Mesenchymal stem cell (in vitro differentiated cells and primary cell): ENCODE data around the gene KLHL3.

Experiments used
- DNase-seq: peaks from one replicate; pipeline ENCODE4 v3.0.0-alpha.2; 2013
- H2AFZ ChIP-seq: one replicate; pipeline ENCODE4 v1.6.1; 2013; ENCODE audit warnings: low read depth, mild to moderate bottlenecking, control low read depth, inconsistent platforms, low read length, moderate library complexity
- H2AK5ac ChIP-seq: 2 replicates; pipeline ENCODE4 v1.6.1; 2013; ENCODE audit warnings: low read length, moderate library complexity, mild to moderate bottlenecking, inconsistent platforms; ENCODE audit not compliant: severe bottlenecking
- H2BK120ac ChIP-seq: one replicate; pipeline ENCODE4 v1.6.1; 2013; ENCODE audit warnings: low read depth, mild to moderate bottlenecking, inconsistent platforms, low read length, moderate library complexity
- H2BK12ac ChIP-seq, 2 experiments: one replicate each; pipeline ENCODE4 v1.6.1; 2013; ENCODE audit warnings: inconsistent platforms in 2 of 2, low read length in 2 of 2, mild to moderate bottlenecking in 2 of 2, moderate library complexity in 2 of 2, control low read depth in 1 of 2
- H2BK15ac ChIP-seq: one replicate; pipeline ENCODE4 v1.6.1; 2013; ENCODE audit warnings: mild to moderate bottlenecking, low read depth, inconsistent platforms; ENCODE audit not compliant: poor library complexity, severe bottlenecking
- H2BK5ac ChIP-seq: 2 replicates; pipeline ENCODE4 v1.6.1; 2013; ENCODE audit warnings: low read depth, mild to moderate bottlenecking, low read length, control low read depth, inconsistent platforms; ENCODE audit not compliant: poor library complexity, severe bottlenecking
- H3K14ac ChIP-seq, 2 experiments: one replicate each; pipeline ENCODE4 v1.6.1; 2013; ENCODE audit warnings: inconsistent platforms in 2 of 2, low read length in 2 of 2, control low read depth in 1 of 2, mild to moderate bottlenecking in 1 of 2, moderate library complexity in 1 of 2
- H3K18ac ChIP-seq, 2 experiments: one replicate each; pipeline ENCODE4 v1.6.1; 2013; ENCODE audit warnings: inconsistent platforms in 2 of 2, low read length in 2 of 2, control low read depth in 1 of 2, low read depth in 1 of 2, mild to moderate bottlenecking in 1 of 2
- H3K23ac ChIP-seq, 2 experiments: one replicate each; pipeline ENCODE4 v1.6.1; 2013; ENCODE audit warnings: inconsistent platforms in 2 of 2, low read length in 2 of 2, mild to moderate bottlenecking in 2 of 2, moderate library complexity in 2 of 2, control low read depth in 1 of 2
- H3K27ac ChIP-seq: 2 replicates; pipeline ENCODE4 v1.5.1; 2013; ENCODE audit warnings: mild to moderate bottlenecking, moderate library complexity, low read length, control low read depth, inconsistent platforms; ENCODE audit not compliant: poor library complexity, severe bottlenecking
- H3K27me3 ChIP-seq, 2 experiments: 2 replicates each; pipeline versions ENCODE4 v1.6.1 to v1.7.0; 2013; ENCODE audit warnings: low read length in 2 of 2, mild to moderate bottlenecking in 2 of 2, moderate library complexity in 2 of 2, control low read depth in 1 of 2, inconsistent platforms in 1 of 2; ENCODE audit not compliant: control insufficient read depth in 1 of 2, insufficient read depth in 1 of 2
- H3K36me3 ChIP-seq, 2 experiments: 2 replicates each; pipeline versions ENCODE4 v1.6.1 to v1.7.0; 2013; ENCODE audit warnings: low read length in 2 of 2, control low read depth in 1 of 2, inconsistent platforms in 1 of 2, low read depth in 1 of 2, mild to moderate bottlenecking in 1 of 2; ENCODE audit not compliant: insufficient read depth in 2 of 2, control insufficient read depth in 1 of 2
- H3K4ac ChIP-seq, 2 experiments: one replicate each; pipeline ENCODE4 v1.6.1; 2013; ENCODE audit warnings: inconsistent platforms in 2 of 2, low read length in 2 of 2, mild to moderate bottlenecking in 2 of 2, moderate library complexity in 2 of 2, control low read depth in 1 of 2, low read depth in 1 of 2
- H3K4me1 ChIP-seq: 2 replicates; pipeline ENCODE4 v1.6.1; 2013; ENCODE audit warnings: low read depth, low read length, control low read depth; ENCODE audit not compliant: control insufficient read depth, insufficient read depth
- H3K4me2 ChIP-seq: 2 replicates; pipeline ENCODE4 v1.6.1; 2013; ENCODE audit warnings: low read length, mild to moderate bottlenecking, inconsistent platforms; ENCODE audit not compliant: poor library complexity, severe bottlenecking
- H3K4me3 ChIP-seq, 2 experiments: 2 replicates each; pipeline versions ENCODE4 v1.5.1 to v1.7.0; 2013; ENCODE audit warnings: low read length in 2 of 2, mild to moderate bottlenecking in 2 of 2, control low read depth in 1 of 2, low read depth in 1 of 2; ENCODE audit not compliant: insufficient read depth in 1 of 2
- H3K79me1 ChIP-seq: replicated peaks from 2 replicates; pipeline ENCODE4 v1.6.1; 2013; ENCODE audit warnings: mild to moderate bottlenecking, control low read depth, low read length, inconsistent platforms; ENCODE audit not compliant: poor library complexity, severe bottlenecking
- H3K9ac ChIP-seq: 2 replicates; pipeline ENCODE4 v1.7.0; 2013; ENCODE audit warnings: mild to moderate bottlenecking, low read length, moderate library complexity
- H3K9me3 ChIP-seq: 2 replicates; pipeline ENCODE4 v1.7.0; 2013; ENCODE audit warnings: mild to moderate bottlenecking, low read length; ENCODE audit not compliant: control insufficient read depth
- H4K8ac ChIP-seq: one replicate; pipeline ENCODE4 v1.6.1; 2013; ENCODE audit warnings: inconsistent platforms, mild to moderate bottlenecking, low read length, moderate library complexity
- H4K91ac ChIP-seq: one replicate; pipeline ENCODE4 v1.6.1; 2013; ENCODE audit warnings: mild to moderate bottlenecking, low read length, inconsistent platforms
- WGBS: methylation state at CpG from one replicate; pipeline ENCODE4 v1.1.7; 2013; ENCODE audit warnings: mixed read lengths; 5-methylcytosine and 5-hydroxymethylcytosine counted together

Gene KLHL3

GRCh38 chr5:137752905-137753690 is 17.2 kb upstream of the KLHL3 start:
- Histone ChIP-seq H3K27ac (peak overlapping the region; percentile 96), H3K23ac (peak overlapping the region in 1 of 2 experiments; percentile 81), H3K36me3 (peaks cover 0 to 12% of the 10 kb centered on the region in 2 experiments), H2BK15ac (peak overlapping the region; percentile 26), H2BK120ac (no peak overlapping the region), H2BK12ac (peak overlapping the region in 1 of 2 experiments; percentile 51), H3K27me3 (no peaks in the 10 kb centered on the region), H2AK5ac (peak overlapping the region; percentile 36), H3K18ac (peak overlapping the region; percentile 99), H4K8ac (no peak overlapping the region), H3K9me3 (no peaks in the 10 kb centered on the region), H4K91ac (peak overlapping the region; percentile 19), H3K79me1 (peaks cover 5% of the 10 kb centered on the region), H2AFZ (no peak overlapping the region), H3K4me3 (peak overlapping the region; percentile 94 to 98), H3K4ac (peak overlapping the region; percentile 79 to 90), H3K9ac (peak overlapping the region; percentile 100), H2BK5ac (peak overlapping the region; percentile 57), H3K4me1 (peaks cover 3% of the 10 kb centered on the region), H3K14ac (peak overlapping the region in 1 of 2 experiments; percentile 100), H3K4me2 (peak overlapping the region; percentile 66)
- peak; percentile 53 for DNase-seq
- under 1% methylated on average over 62 of the region's 63 CpGs for WGBS

GRCh38 chr5:137751869-137752491 is 16.1 kb upstream of the KLHL3 start:
- WGBS, result 0% methylated on average over 5 of the region's 7 CpGs
- no peak overlapping the region for H3K4ac ChIP-seq
- no peak overlapping the region for H2BK5ac ChIP-seq
- H3K9me3 ChIP-seq, result no peaks in the 10 kb centered on the region
- H2BK120ac ChIP-seq, result no peak overlapping the region
- H3K27me3 ChIP-seq, result no peaks in the 10 kb centered on the region
- no peak overlapping the region for H3K23ac ChIP-seq
- H3K27ac ChIP-seq, result no peak overlapping the region
- H2AK5ac ChIP-seq, result no peak overlapping the region
- H2BK15ac ChIP-seq, result no peak overlapping the region
- no peak overlapping the region for H2BK12ac ChIP-seq
- peak; percentile 87 for DNase-seq
- no peak overlapping the region for H3K18ac ChIP-seq
- H4K8ac ChIP-seq, result no peak overlapping the region
- no peak overlapping the region for H4K91ac ChIP-seq
- H3K4me2 ChIP-seq, result peak overlapping the region; percentile 80
- H3K36me3 ChIP-seq, result peaks cover 0 to 12% of the 10 kb centered on the region in 2 experiments
- H3K4me3 ChIP-seq, result peak overlapping the region in 1 of 2 experiments; percentile 98
- H3K4me1 ChIP-seq, result peaks cover 3% of the 10 kb centered on the region
- no peak overlapping the region for H2AFZ ChIP-seq
- peak overlapping the region; percentile 100 for H3K9ac ChIP-seq
- no peak overlapping the region for H3K14ac ChIP-seq
- peaks cover 5% of the 10 kb centered on the region for H3K79me1 ChIP-seq

GRCh38 chr5:137750436-137750835 is 14.5 kb upstream of the KLHL3 start:
- no peak for DNase-seq
- no peak overlapping the region for H2AFZ ChIP-seq
- H3K4me3 ChIP-seq, result no peak overlapping the region
- WGBS, result 100% methylated on average over 1 of the region's 1 CpG
- no peaks in the 10 kb centered on the region for H3K9me3 ChIP-seq
- no peak overlapping the region for H2BK12ac ChIP-seq
- H3K79me1 ChIP-seq, result peaks cover 5% of the 10 kb centered on the region
- H3K27me3 ChIP-seq, result no peaks in the 10 kb centered on the region
- H3K9ac ChIP-seq, result peak overlapping the region; percentile 100
- H3K18ac ChIP-seq, result no peak overlapping the region
- H3K23ac ChIP-seq, result no peak overlapping the region
- H3K14ac ChIP-seq, result no peak overlapping the region
- H4K8ac ChIP-seq, result no peak overlapping the region
- H2BK5ac ChIP-seq, result no peak overlapping the region
- H2BK15ac ChIP-seq, result no peak overlapping the region
- H4K91ac ChIP-seq, result no peak overlapping the region
- no peak overlapping the region for H3K4me2 ChIP-seq
- H3K36me3 ChIP-seq, result peaks cover 0 to 12% of the 10 kb centered on the region in 2 experiments
- no peak overlapping the region for H3K27ac ChIP-seq
- H2BK120ac ChIP-seq, result no peak overlapping the region
- no peak overlapping the region for H3K4ac ChIP-seq
- H3K4me1 ChIP-seq, result peaks cover 3% of the 10 kb centered on the region
- H2AK5ac ChIP-seq, result no peak overlapping the region

- H2AFZ ChIP-seq, result no peak overlapping the region
- H2BK15ac ChIP-seq, result no peak overlapping the region
- H3K9ac ChIP-seq, result no peak overlapping the region
- no peak overlapping the region for H3K27ac ChIP-seq
- no peak overlapping the region for H2AK5ac ChIP-seq
- H3K4ac ChIP-seq, result no peak overlapping the region
- H3K18ac ChIP-seq, result no peak overlapping the region
- peaks cover 0 to 12% of the 10 kb centered on the region in 2 experiments for H3K36me3 ChIP-seq
- no peak overlapping the region for H3K4me3 ChIP-seq
- no peaks in the 10 kb centered on the region for H3K27me3 ChIP-seq
- no peaks in the 10 kb centered on the region for H3K9me3 ChIP-seq
- DNase-seq, result no peak
- no peak overlapping the region for H3K14ac ChIP-seq
- H3K79me1 ChIP-seq, result peaks cover 5% of the 10 kb centered on the region
- no peak overlapping the region for H3K23ac ChIP-seq
- no peak overlapping the region for H2BK5ac ChIP-seq
- H4K91ac ChIP-seq, result no peak overlapping the region
- H3K4me2 ChIP-seq, result no peak overlapping the region
- H4K8ac ChIP-seq, result no peak overlapping the region
- 96% methylated on average over 2 of the region's 2 CpGs for WGBS
- H2BK120ac ChIP-seq, result no peak overlapping the region
- no peaks in the 10 kb centered on the region for H3K4me1 ChIP-seq
- no peak overlapping the region for H2BK12ac ChIP-seq
Observed at GRCh38 chr5:137747848-137748247, 12.0 kb upstream of the KLHL3 start.
